GM10266 (cell line): Measurements from ENCODE around the gene B4GALNT4.
A peak's percentile ranks its signal among the peaks of the same experiment; 100 is the strongest.

Experiments
- DNase-seq: peaks from one replicate; pipeline ENCODE4 v3.0.0; 2012; ENCODE audit errors: extremely low spot score
- TF ChIP-seq, protein P1 (sequence below): IDR thresholded peaks from 2 replicates; pipeline ENCODE4 v1.5.1; 2012; ENCODE audit warnings: mild to moderate bottlenecking, low read depth; ENCODE audit not compliant: control insufficient read depth, insufficient read depth; ENCODE audit errors: missing control alignments

B4GALNT4 gene

DNA sequence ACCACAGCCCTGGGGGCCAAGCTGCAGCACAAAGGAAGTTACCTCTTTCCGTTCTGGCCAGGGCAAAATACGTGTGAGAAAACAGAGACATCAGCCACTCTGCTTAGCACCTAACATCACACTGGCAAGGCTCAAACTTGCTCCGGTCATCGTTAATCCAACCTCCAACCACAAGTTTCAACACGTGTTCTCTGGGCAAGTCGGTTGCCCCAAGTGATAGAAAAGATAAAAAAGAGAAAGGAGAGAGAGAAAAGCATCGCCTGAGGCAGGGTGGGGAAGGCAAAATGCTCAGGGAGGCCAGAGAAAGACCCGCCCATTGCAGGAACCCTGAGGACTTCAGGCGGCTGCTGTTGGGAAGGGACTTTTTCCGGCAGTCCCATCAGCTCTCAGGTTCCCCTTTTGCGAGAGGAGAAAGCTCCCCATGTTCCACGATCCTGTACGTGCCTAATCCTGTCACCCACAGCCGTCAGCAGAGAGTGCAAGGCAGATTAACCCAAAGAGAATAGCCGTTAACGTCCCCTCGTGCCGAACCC lies 18.5 kb upstream of the B4GALNT4 start:
- DNase-seq: no peak
- TF ChIP-seq, protein P1, sequence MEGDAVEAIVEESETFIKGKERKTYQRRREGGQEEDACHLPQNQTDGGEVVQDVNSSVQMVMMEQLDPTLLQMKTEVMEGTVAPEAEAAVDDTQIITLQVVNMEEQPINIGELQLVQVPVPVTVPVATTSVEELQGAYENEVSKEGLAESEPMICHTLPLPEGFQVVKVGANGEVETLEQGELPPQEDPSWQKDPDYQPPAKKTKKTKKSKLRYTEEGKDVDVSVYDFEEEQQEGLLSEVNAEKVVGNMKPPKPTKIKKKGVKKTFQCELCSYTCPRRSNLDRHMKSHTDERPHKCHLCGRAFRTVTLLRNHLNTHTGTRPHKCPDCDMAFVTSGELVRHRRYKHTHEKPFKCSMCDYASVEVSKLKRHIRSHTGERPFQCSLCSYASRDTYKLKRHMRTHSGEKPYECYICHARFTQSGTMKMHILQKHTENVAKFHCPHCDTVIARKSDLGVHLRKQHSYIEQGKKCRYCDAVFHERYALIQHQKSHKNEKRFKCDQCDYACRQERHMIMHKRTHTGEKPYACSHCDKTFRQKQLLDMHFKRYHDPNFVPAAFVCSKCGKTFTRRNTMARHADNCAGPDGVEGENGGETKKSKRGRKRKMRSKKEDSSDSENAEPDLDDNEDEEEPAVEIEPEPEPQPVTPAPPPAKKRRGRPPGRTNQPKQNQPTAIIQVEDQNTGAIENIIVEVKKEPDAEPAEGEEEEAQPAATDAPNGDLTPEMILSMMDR: no peak

DNA sequence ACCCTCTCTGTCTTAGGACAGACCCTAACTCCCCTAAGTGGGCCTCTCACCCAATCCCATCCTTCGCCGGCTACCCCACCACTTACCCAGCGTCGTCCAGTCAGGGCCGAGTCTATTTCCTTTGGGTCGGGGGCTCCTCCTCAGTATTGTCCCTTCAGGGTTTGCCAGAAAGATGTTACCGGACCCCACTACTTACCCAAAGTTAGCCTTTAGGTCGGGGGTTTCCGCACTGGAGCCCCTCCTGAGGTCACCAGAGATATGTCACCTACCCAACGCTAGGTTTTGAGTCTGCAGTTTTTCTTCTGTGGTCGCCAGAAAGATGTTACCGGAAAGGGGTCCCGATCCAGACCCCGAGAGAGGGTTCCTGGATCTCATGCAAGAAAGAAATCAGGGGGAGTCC lies 17.9 kb upstream of the B4GALNT4 start:
- DNase-seq: no peak
- TF ChIP-seq, protein P1: no peak

DNA sequence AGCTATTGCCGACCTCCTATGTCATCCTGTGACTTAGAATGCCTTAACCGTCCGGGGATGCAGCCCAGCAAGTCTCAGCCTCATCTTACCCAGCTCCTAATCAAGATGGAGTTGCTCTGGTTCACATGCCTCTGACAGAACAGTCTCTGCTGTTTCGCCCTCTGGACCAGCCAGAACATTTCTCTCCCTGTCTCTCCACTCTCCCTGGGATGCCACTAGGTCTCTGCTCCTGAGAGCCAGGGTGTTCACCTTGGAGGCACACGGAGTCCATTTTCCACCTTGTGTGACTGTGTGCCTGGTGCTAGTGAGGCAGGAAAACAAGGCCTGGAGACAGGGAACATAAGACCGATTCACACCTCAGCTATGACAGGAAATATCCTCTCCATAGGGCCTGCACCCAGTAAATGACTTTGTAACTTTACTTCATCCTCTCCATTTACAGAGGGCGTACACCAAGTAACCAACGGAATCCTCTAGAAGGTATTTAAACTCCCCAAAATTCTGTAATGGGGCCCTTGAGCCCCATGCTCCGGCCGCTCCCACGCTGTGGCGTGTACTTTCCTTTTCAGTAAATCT lies 16.8 kb upstream of the B4GALNT4 start:
- TF ChIP-seq, protein P1: no peak
- no peak for DNase-seq

DNA sequence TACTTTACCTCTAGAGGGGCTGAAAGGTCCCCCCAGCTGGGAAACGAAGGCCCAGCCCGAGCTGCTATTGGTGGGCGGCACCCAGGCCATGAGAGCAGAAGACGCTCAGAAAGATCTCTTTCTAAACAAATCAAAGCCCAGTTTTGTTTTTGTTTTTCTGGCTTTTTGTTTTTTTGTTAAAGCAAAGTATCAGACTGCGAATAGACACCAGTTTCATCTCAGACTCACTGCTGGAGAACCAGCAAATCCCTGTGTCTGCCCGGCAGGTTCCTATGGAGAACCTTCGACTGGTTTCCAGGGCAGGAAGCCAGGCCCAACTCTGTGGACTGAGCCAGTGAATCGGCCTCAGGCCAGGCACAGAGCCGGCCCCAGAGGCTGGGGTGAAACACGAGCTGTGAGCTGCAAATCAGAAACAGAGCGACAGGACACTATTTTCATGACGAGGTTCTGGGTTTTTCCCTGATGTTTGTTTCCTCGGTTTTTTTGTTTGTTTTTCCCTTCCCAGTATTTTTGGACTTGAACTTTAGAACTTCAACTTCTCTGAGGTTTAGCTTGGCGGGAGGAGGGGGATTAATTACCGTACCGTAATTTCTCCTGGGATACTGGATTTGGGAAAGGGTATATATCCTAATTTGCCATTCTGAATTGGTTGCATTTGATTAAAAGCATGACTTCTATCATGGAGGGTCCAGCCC lies 16.0 kb upstream of the B4GALNT4 start:
- no peak for DNase-seq
- TF ChIP-seq, protein P1: no peak

DNA sequence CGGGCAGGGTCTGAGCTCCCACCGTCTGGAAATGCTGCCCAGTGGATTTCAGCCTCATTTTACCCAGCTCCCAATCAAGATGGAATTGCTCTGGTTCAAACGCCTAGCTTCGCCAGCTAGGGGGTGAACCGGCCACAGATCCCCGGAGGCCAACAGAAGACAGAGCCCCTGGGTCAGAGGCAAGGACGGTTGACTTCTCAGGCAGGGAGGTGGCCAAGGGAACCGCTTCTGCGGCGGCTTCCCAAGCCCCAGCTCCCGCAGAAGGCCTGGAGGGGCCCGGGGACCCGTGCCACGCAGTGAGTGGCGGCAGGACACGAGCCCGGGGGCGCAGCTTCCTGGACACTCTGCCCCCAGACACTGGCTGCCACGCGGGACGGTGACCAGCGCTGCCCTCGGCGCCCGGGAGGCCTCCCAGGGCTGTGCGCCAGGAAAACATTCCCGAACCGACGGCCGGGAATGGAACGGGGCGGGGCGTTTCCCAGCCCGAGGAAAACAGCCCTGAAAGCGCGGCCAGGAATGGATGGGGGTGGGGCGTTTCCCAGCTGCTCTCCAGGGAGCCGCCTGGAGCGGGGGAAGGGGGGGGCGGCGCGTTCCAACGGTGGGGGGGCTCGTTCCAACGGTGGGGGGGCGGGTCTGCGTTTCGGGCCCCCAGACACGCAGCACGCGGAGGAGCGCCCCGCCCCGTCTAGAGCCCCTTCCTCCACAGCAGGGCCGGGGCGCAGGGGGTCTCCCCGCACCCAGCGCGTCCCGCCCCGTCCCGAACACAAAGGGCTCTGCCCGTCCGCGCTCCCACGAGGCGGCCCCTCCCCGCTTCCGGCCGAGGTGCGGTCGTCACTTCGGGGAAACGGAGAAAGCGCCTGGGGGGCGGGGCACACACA lies 13.5 kb upstream of the B4GALNT4 start:
- DNase-seq: peak; percentile 93
- TF ChIP-seq, protein P1: no peak

DNA sequence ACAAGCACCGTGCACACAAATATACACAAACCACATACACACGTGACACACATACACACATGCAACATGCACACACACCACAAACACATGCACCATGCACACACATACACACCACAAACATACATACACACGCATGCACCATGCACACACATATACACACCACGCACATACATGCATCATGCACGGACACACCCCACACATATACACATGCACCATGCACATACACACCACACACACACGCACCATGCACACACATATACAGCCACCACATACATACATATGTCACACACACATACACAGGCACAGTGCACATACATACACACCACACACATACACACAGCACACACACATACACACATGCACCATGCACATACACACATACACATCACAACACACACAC lies 12.7 kb upstream of the B4GALNT4 start:
- DNase-seq: no peak
- TF ChIP-seq, protein P1: no peak
